Breast epithelium (tissue), 4 donors: Measurements from ENCODE around the gene LRRK1. TPM values are rescaled to one million over a fixed set of nuclear protein-coding genes. Genes with fewer than 3 reads are reported as not detected.

ENCODE experiments used
- DNase-seq, 2 donors: peaks; one replicate each; pipeline ENCODE4 v3.0.0-alpha.2; 2019; ENCODE audit warnings: low spot score in 2 of 2
- H3K27ac ChIP-seq, 2 donors: fragments of 200-600 bp; sonication (generic) in 1 of 2; one replicate each; pipeline ENCODE4 v1.5.1; 2016 to 2019; ENCODE audit warnings: mild to moderate bottlenecking in 1 of 2
- H3K27me3 ChIP-seq, 2 donors: fragments of 200-600 bp; sonication (generic) in 1 of 2; one replicate each; pipeline versions ENCODE4 v1.5.1 to v1.6.0; 2017 to 2019; ENCODE audit warnings: control low read depth in 1 of 2, mild to moderate bottlenecking in 1 of 2
- H3K36me3 ChIP-seq: fragments of 200-600 bp; one replicate; pipeline ENCODE4 v1.5.1; 2019
- H3K4me1 ChIP-seq, 2 donors: fragments of 200-600 bp; sonication (generic); one replicate each; pipeline ENCODE4 v1.5.1; 2016 to 2019; ENCODE audit warnings: control low read depth in 1 of 2
- H3K4me3 ChIP-seq, 3 donors: fragments of 200-600 bp; sonication (generic); 1 replicate in 2 of 3; 2 replicates in 1 of 3; pipeline ENCODE4 v1.5.1; 2016 to 2019; ENCODE audit warnings: mild to moderate bottlenecking in 3 of 3, moderate library complexity in 2 of 3
- H3K9me3 ChIP-seq, 2 donors: fragments of 200-600 bp; sonication (generic) in 1 of 2; one replicate each; pipeline ENCODE4 v1.5.1; 2016 to 2019; ENCODE audit warnings: control low read depth in 1 of 2
- CTCF ChIP-seq, 3 donors: fragments of 450-650 bp; IDR thresholded peaks; one replicate each; pipeline ENCODE4 v1.5.1; 2016 to 2017; ENCODE audit warnings: antibody characterized with exemption in 3 of 3, mild to moderate bottlenecking in 3 of 3, moderate library complexity in 3 of 3
- POLR2A ChIP-seq: fragments of 450-650 bp; IDR thresholded peaks from one replicate; pipeline ENCODE4 v1.6.1; 2016; ENCODE audit warnings: antibody characterized with exemption, mild to moderate bottlenecking, moderate library complexity
- POLR2AphosphoS5 ChIP-seq, 3 donors: sonication (generic); formaldehyde crosslinking; IDR thresholded peaks; one replicate each; pipeline ENCODE4 v1.6.1; 2017; ENCODE audit warnings: antibody characterized with exemption in 3 of 3
- intact Hi-C: fragments of 100-400 bp; cut with DNase I; formaldehyde crosslinking; loops from one replicate; pipeline ENCODE4 v1.15.1; 2023; ENCODE audit warnings: low total_unique reads
- total RNA-seq, 3 donors: library from RNA; depleted of rRNA; stranded (reverse); fragments of >200 nt; gene quantifications; one replicate each; pipeline ENCODE4 v1.1.0, GENCODE V29; 2016

Gene LRRK1
- total RNA-seq, 3 donors from 2014 or later = 10.1 to 18.7 (median 14.4) TPM

GRCh38 chr15:100944986-100945385, 25.8 kb downstream of the LRRK1 start:
- Histone ChIP-seq H3K27ac (no peak overlapping the region), H3K27me3 (no peaks in the 10 kb centered on the region), H3K36me3 (no peaks in the 10 kb centered on the region), H3K4me1 (no peaks in the 10 kb centered on the region), H3K4me3 (no peak overlapping the region), H3K9me3 (no peaks in the 10 kb centered on the region)
- no peak for TF ChIP-seq CTCF (IDR thresholded peaks at IDR 0.05)
- no peak for TF ChIP-seq POLR2AphosphoS5 (IDR thresholded peaks at IDR 0.05)
- no peak for TF ChIP-seq POLR2A
- no peak for DNase-seq
- intact Hi-C loops = no loop called here

GRCh38 chr15:100947760-100948429, 28.7 kb downstream of the LRRK1 start:
- Histone ChIP-seq H3K27me3 (no peaks in the 10 kb centered on the region), H3K27ac (no peak overlapping the region), H3K4me3 (no peak overlapping the region), H3K9me3 (no peaks in the 10 kb centered on the region), H3K36me3 (no peaks in the 10 kb centered on the region), H3K4me1 (no peaks in the 10 kb centered on the region)
- intact Hi-C loops = no loop called here
- DNase-seq = no peak
- TF ChIP-seq POLR2A = no peak
- TF ChIP-seq CTCF (IDR thresholded peaks at IDR 0.05) = no peak
- TF ChIP-seq POLR2AphosphoS5 (IDR thresholded peaks at IDR 0.05) = no peak

GRCh38 chr15:100948430-100948762, 29.2 kb downstream of the LRRK1 start:
- Histone ChIP-seq H3K9me3 (no peaks in the 10 kb centered on the region), H3K4me1 (no peaks in the 10 kb centered on the region), H3K4me3 (no peak overlapping the region), H3K27ac (no peak overlapping the region), H3K27me3 (no peaks in the 10 kb centered on the region), H3K36me3 (no peaks in the 10 kb centered on the region)
- intact Hi-C loops = no loop called here
- TF ChIP-seq CTCF (IDR thresholded peaks at IDR 0.05) (no peak), POLR2AphosphoS5 (IDR thresholded peaks at IDR 0.05) (no peak), POLR2A (no peak)
- no peak for DNase-seq

- intact Hi-C loops = no loop called here
- Histone ChIP-seq H3K27ac (no peak overlapping the region), H3K4me3 (no peak overlapping the region), H3K36me3 (no peaks in the 10 kb centered on the region), H3K4me1 (no peaks in the 10 kb centered on the region), H3K9me3 (no peaks in the 10 kb centered on the region), H3K27me3 (no peaks in the 10 kb centered on the region)
- TF ChIP-seq CTCF (IDR thresholded peaks at IDR 0.05) (no peak), POLR2AphosphoS5 (IDR thresholded peaks at IDR 0.05) (no peak), POLR2A (no peak)
- no peak for DNase-seq
Measured at GRCh38 chr15:100949691-100950090, 30.5 kb downstream of the LRRK1 start.

- Histone ChIP-seq H3K27ac (no peak overlapping the region), H3K4me3 (no peak overlapping the region), H3K9me3 (no peaks in the 10 kb centered on the region), H3K27me3 (no peaks in the 10 kb centered on the region), H3K36me3 (no peaks in the 10 kb centered on the region), H3K4me1 (no peaks in the 10 kb centered on the region)
- intact Hi-C loops = no loop called here
- no peak for TF ChIP-seq POLR2AphosphoS5 (IDR thresholded peaks at IDR 0.05)
- TF ChIP-seq CTCF (IDR thresholded peaks at IDR 0.05) = no peak
- no peak for TF ChIP-seq POLR2A
- no peak for DNase-seq
Measured at GRCh38 chr15:100951965-100952364, 32.8 kb downstream of the LRRK1 start.
